Right atrium auricular region (tissue), 2 donors: Measurements from ENCODE around the gene PHLDA1. TPM values are rescaled to one million over a fixed set of nuclear protein-coding genes. Genes with fewer than 3 reads are reported as not detected.

Experiments
- DNase-seq: peaks from one replicate; pipeline ENCODE4 v3.0.0-alpha.2; 2019; ENCODE audit warnings: low spot score
- H3K27ac ChIP-seq, 2 donors: fragments of 200-600 bp; sonication (generic); 1 replicate in 1 of 2; 2 replicates in 1 of 2; pipeline ENCODE4 v1.5.1; 2016 to 2019
- H3K27me3 ChIP-seq, 2 donors: fragments of 200-600 bp; sonication (generic); one replicate each; pipeline versions ENCODE4 v1.5.1 to v1.6.0; 2017 to 2019
- H3K36me3 ChIP-seq: fragments of 200-600 bp; sonication (generic); one replicate; pipeline ENCODE4 v1.5.1; 2016
- H3K4me1 ChIP-seq, 2 donors: fragments of 200-600 bp; sonication (generic); one replicate each; pipeline versions ENCODE4 v1.5.1 to v1.6.0; 2017 to 2019
- H3K4me3 ChIP-seq, 2 donors: fragments of 200-600 bp; sonication (generic); 1 replicate in 1 of 2; 2 replicates in 1 of 2; pipeline ENCODE4 v1.5.1; 2017 to 2019; ENCODE audit warnings: mild to moderate bottlenecking in 1 of 2, moderate library complexity in 1 of 2
- H3K9me3 ChIP-seq, 2 donors: fragments of 200-600 bp; sonication (generic); one replicate each; pipeline ENCODE4 v1.5.1; 2019
- total RNA-seq, 2 donors: library from RNA; depleted of rRNA; stranded (reverse); fragments of >200 nt; gene quantifications; one replicate each; pipeline ENCODE4 v1.1.0, GENCODE V29; 2016
- TF ChIP-seq, protein P1 (sequence below), 2 donors: fragments of 200-600 bp; sonication (generic); IDR thresholded peaks; one replicate each; pipeline ENCODE4 v1.5.1; 2019; ENCODE audit warnings: antibody characterized with exemption in 2 of 2

PHLDA1 gene
- total RNA-seq, 2 donors from 2014 or later = 6.7 to 22.2 TPM

DNA sequence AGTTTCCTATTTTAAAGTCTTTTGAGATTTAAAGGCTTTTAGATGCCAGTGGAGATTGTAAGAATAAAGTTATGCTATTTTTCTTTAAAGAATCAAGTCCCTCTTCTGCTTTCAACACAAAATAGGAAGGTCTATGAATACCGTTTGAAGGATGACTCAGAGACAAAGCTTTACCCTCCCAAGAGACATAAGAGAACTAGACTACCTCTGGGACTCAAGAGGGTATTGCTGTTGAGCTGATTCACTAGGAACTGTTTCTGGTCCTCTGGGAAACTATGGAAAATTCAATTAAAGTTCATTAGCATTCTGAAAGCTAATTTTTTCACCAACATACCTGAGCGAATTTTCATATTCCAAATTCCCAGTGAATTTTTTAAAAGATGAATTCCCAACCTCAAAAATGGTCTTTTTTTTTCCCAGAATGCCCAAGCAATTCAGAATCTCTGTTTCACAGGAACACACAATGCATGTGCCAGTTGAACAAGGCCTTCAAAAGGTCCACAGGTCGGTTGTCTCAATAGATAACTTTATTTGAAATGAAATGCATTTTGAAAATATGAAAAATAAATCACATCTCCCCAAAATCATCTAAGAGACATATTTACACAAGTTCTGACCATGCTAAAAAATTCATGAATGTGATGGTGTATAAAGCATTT is 6.5 kb downstream of the PHLDA1 start:
- Histone ChIP-seq H3K36me3 (no peaks in the 10 kb centered on the region), H3K27me3 (no peaks in the 10 kb centered on the region), H3K9me3 (no peaks in the 10 kb centered on the region), H3K4me1 (peaks cover 0 to 12% of the 10 kb centered on the region in 2 donors), H3K4me3 (no peak overlapping the region), H3K27ac (no peak overlapping the region)
- TF ChIP-seq, protein P1, sequence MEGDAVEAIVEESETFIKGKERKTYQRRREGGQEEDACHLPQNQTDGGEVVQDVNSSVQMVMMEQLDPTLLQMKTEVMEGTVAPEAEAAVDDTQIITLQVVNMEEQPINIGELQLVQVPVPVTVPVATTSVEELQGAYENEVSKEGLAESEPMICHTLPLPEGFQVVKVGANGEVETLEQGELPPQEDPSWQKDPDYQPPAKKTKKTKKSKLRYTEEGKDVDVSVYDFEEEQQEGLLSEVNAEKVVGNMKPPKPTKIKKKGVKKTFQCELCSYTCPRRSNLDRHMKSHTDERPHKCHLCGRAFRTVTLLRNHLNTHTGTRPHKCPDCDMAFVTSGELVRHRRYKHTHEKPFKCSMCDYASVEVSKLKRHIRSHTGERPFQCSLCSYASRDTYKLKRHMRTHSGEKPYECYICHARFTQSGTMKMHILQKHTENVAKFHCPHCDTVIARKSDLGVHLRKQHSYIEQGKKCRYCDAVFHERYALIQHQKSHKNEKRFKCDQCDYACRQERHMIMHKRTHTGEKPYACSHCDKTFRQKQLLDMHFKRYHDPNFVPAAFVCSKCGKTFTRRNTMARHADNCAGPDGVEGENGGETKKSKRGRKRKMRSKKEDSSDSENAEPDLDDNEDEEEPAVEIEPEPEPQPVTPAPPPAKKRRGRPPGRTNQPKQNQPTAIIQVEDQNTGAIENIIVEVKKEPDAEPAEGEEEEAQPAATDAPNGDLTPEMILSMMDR (IDR thresholded peaks at IDR 0.05) = no peak
- DNase-seq = no peak

DNA sequence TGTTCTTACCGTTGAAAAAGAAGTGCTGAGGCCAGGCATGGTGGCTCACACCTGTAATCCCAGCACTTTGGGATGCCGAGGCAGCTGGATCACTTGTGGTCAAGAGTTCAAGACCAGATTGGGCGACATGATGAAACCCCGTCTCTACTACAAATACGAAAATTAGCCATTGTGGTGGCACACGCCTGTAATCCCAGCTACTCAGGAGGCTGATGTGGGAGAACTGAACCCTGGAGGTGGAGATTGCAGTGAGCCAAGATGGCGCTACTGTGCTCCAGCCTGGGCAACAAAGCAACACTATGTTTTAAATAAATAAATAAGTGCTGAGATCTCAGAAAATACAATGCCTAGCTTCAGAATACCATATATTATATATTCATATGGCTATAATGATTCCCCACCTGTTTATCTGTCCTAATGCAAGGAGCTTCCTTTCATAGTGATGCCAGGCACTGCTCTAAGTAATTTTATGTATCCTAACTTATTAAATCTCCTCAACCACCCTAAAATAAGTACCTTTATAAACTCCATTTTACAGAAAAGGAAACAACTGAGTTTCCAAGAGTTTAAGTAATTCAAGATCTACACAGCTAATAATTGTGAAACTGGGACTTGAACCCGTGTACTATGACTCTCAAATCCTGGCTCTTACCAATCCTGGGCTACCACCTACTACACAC is 7.3 kb downstream of the PHLDA1 start:
- Histone ChIP-seq H3K27me3 (no peaks in the 10 kb centered on the region), H3K27ac (no peak overlapping the region), H3K9me3 (no peaks in the 10 kb centered on the region), H3K36me3 (no peaks in the 10 kb centered on the region), H3K4me1 (peaks cover 0 to 9% of the 10 kb centered on the region in 2 donors), H3K4me3 (no peak overlapping the region)
- DNase-seq = no peak
- TF ChIP-seq, protein P1 (IDR thresholded peaks at IDR 0.05) = no peak

DNA sequence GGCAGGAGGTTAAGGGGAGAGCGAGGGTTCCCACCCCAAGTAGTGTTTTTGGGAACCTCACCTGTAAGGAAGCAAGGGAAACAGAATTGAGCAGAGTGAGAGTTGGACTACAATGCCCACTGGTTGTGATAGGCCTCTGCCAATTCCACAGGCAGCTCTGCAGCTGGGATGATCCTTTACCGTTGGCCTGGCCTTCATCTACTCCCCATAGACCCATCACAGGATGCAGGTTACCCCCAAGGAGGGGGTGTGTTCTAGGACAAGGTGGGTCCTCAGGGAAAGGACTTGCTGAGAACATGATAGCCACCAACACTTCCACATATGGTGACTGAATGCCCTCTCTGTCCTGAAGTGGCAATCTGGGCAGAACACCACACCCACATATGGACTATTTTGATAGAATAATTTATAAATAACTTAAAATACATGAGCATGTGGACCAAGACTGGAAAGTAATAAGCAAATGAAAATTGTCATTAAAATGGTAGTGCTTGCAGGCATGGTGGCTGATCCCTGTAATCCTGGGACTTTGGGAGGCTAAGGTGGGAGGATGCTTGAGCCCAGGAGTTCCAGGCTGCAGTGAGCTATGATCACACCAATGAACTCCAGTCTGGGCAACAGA is 8.4 kb downstream of the PHLDA1 start:
- Histone ChIP-seq H3K27ac (no peak overlapping the region), H3K4me1 (peaks cover 0 to 5% of the 10 kb centered on the region in 2 donors), H3K9me3 (no peaks in the 10 kb centered on the region), H3K4me3 (no peak overlapping the region), H3K36me3 (no peaks in the 10 kb centered on the region), H3K27me3 (no peaks in the 10 kb centered on the region)
- no peak for DNase-seq
- TF ChIP-seq, protein P1 (IDR thresholded peaks at IDR 0.05) = no peak

DNA sequence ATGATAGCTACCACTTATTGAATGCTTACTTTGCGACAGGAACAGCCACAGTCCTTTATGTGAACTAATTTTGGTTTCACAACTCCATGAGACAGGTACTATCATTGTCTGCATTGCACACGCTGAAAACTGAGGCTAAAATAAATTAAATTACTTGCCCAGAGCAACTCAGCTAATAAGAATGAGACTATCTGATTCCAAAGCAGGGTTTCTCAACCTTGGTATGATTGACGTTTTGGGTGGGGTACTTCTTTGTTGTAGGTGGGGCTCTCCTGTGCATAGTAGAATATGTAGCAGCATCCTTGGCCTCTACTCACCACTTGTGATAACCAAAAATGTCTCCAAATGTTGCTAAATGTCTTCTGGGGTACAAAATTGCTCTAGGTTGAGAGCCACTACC is 9.1 kb downstream of the PHLDA1 start:
- Histone ChIP-seq H3K36me3 (no peaks in the 10 kb centered on the region), H3K4me1 (peaks cover 0 to 10% of the 10 kb centered on the region in 2 donors), H3K27me3 (no peaks in the 10 kb centered on the region)

DNA sequence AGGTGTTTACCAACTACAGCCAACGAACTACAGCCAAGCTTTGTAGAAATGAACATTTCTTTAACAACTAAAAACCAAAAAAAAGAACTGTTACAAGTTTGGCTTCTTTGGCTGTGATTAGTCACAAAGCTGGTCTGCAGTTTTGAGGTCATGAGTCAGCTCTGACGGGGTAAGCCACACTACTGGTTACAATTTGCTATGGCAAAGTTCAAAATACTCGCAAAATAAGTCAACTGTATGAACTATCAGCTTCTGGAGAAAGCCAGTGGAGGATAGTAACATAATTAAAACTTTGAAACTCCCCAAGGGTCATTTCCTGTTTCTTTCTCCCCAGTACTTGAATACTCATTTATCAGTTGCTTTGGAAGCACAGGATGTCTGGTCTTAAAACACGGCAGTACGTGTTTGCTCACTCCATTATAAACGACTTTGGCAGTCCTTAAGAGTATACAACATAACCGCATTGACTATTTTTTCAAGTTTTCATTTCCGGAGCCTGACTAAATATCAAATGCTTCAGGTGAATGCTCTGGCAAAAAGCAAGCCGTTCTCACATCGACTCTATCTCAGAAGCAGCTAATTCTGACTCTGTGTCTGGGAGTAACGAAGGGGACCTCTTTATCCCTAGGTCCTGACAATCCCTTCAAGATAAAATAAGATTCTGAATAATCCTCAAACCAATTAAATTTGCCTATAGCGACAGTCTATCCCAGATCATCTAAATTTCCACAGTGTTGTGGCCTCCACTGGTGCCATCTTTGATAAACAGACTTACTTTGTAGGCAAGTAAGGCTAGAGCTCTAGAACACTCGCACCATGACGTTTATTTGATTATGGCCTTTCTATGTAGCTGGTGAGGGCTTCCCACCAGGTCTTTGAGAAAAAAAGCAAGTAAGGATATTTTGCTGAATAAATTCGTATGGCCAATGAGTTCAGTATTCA is 10.6 kb downstream of the PHLDA1 start:
- Histone ChIP-seq H3K4me1 (peaks cover 0 to 10% of the 10 kb centered on the region in 2 donors), H3K9me3 (no peaks in the 10 kb centered on the region), H3K4me3 (no peak overlapping the region), H3K27me3 (no peaks in the 10 kb centered on the region), H3K27ac (peak overlapping the region in 1 of 2 donors; percentile 44), H3K36me3 (no peaks in the 10 kb centered on the region)
- TF ChIP-seq, protein P1 (IDR thresholded peaks at IDR 0.05) = no peak
- no peak for DNase-seq

More for the DNA sequence above, 9.1 kb downstream of the PHLDA1 start:
- TF ChIP-seq, protein P1 (IDR thresholded peaks at IDR 0.05) = no peak
- Histone ChIP-seq H3K4me3 (no peak overlapping the region), H3K9me3 (no peaks in the 10 kb centered on the region), H3K27ac (no peak overlapping the region)
- DNase-seq = no peak
